Astrocyte (in vitro differentiated cells and primary cell): ENCODE results near the gene KCTD15. TPM values are rescaled to one million over a fixed set of nuclear protein-coding genes. Genes with fewer than 3 reads are reported as not detected.

Source experiments
- DNase-seq: peaks from one replicate; pipeline ENCODE4 v3.0.0-alpha.2; 2010; ENCODE audit warnings: low read depth
- FAIRE-seq: peaks from 2 replicates; lab custom pipeline; 2011; peaks lifted over from hg19 to GRCh38; lab: Jason Lieb, UNC
- H2AFZ ChIP-seq: 2 replicates; pipeline ENCODE4 v1.6.0; 2012; ENCODE audit warnings: low read depth, low read length, inconsistent platforms
- H3K27ac ChIP-seq: 2 replicates; pipeline ENCODE4 v1.5.1; 2011; ENCODE audit warnings: low read depth, low read length, inconsistent platforms
- H3K27me3 ChIP-seq: 2 replicates; pipeline ENCODE4 v1.6.0; 2011; ENCODE audit warnings: low read length, inconsistent platforms; ENCODE audit not compliant: insufficient read depth
- H3K36me3 ChIP-seq: 2 replicates; pipeline ENCODE4 v1.5.1; 2011; ENCODE audit warnings: low read length, inconsistent platforms; ENCODE audit not compliant: insufficient read depth
- H3K4me1 ChIP-seq: 2 replicates; pipeline ENCODE4 v1.5.1; 2011; ENCODE audit warnings: low read length, inconsistent platforms; ENCODE audit not compliant: insufficient read depth
- H3K4me2 ChIP-seq: 2 replicates; pipeline ENCODE4 v1.6.0; 2012; ENCODE audit warnings: low read length, inconsistent platforms
- H3K4me3 ChIP-seq: 2 replicates; pipeline ENCODE4 v1.5.1; 2011; ENCODE audit warnings: low read depth, mild to moderate bottlenecking, low read length, inconsistent platforms; ENCODE audit not compliant: insufficient read depth
- H3K79me2 ChIP-seq: 2 replicates; pipeline ENCODE4 v1.6.0; 2012; ENCODE audit warnings: mild to moderate bottlenecking, low read length, inconsistent platforms; ENCODE audit not compliant: insufficient read depth
- H3K9ac ChIP-seq: 2 replicates; pipeline ENCODE4 v1.6.0; 2012; ENCODE audit warnings: mild to moderate bottlenecking, low read length, inconsistent platforms
- H3K9me3 ChIP-seq: 2 replicates; pipeline ENCODE4 v1.5.1; 2012; ENCODE audit warnings: low read depth, mild to moderate bottlenecking, low read length, inconsistent platforms; ENCODE audit not compliant: insufficient read depth
- H4K20me1 ChIP-seq: 2 replicates; pipeline ENCODE4 v1.6.0; 2012; ENCODE audit warnings: low read length, inconsistent platforms; ENCODE audit not compliant: insufficient read depth
- H3K27ac Mint-ChIP-seq: one replicate; pipeline ENCODE4 v1.8.0; 2021; ENCODE audit warnings: mild to moderate bottlenecking, mixed read lengths; ENCODE audit not compliant: unreplicated experiment
- H3K27me3 Mint-ChIP-seq: one replicate; pipeline ENCODE4 v1.8.0; 2021; ENCODE audit warnings: low read depth, mixed read lengths; ENCODE audit not compliant: unreplicated experiment
- H3K36me3 Mint-ChIP-seq: one replicate; pipeline ENCODE4 v1.8.0; 2021; ENCODE audit warnings: low read depth, mixed read lengths; ENCODE audit not compliant: unreplicated experiment
- H3K4me1 Mint-ChIP-seq: one replicate; pipeline ENCODE4 v1.8.0; 2021; ENCODE audit warnings: low read depth, mixed read lengths; ENCODE audit not compliant: unreplicated experiment
- H3K4me3 Mint-ChIP-seq: one replicate; pipeline ENCODE4 v1.8.0; 2021; ENCODE audit warnings: mild to moderate bottlenecking, moderate library complexity, mixed read lengths; ENCODE audit not compliant: unreplicated experiment
- H3K9me3 Mint-ChIP-seq: one replicate; pipeline ENCODE4 v1.8.0; 2021; ENCODE audit warnings: mild to moderate bottlenecking, mixed read lengths; ENCODE audit not compliant: unreplicated experiment
- CTCF ChIP-seq: IDR thresholded peaks from 2 replicates; pipeline ENCODE4 v1.5.1; 2011; ENCODE audit warnings: low read depth, mild to moderate bottlenecking, inconsistent platforms, low read length, moderate library complexity; ENCODE audit not compliant: insufficient read depth
- EZH2 ChIP-seq: IDR thresholded peaks from 2 replicates; pipeline ENCODE4 v1.6.1; 2012; ENCODE audit warnings: mild to moderate bottlenecking, low read length, inconsistent platforms; ENCODE audit not compliant: insufficient read depth
- total RNA-seq: library from RNA; stranded (reverse); gene quantifications from 2 replicates; pipeline ENCODE4 v1.2.1, GENCODE V29; 2021

The KCTD15 gene
- total RNA-seq, 1 donor from 2014 or later: 43.3 TPM

GRCh38 chr19:33860312-33861090 is 63.8 kb downstream of the KCTD15 start:
- Histone ChIP-seq H3K79me2 (no peaks in the 10 kb centered on the region), H3K9ac (no peak overlapping the region), H3K36me3 (no peaks in the 10 kb centered on the region), H3K27ac (no peak overlapping the region), H3K27me3 (no peaks in the 10 kb centered on the region), H4K20me1 (no peaks in the 10 kb centered on the region), H3K4me2 (no peak overlapping the region), H3K4me1 (no peaks in the 10 kb centered on the region), H3K4me3 (no peak overlapping the region), H3K9me3 (no peaks in the 10 kb centered on the region), H2AFZ (no peak overlapping the region)
- no peaks in the 10 kb centered on the region for H3K4me1 Mint-ChIP-seq
- H3K4me3 Mint-ChIP-seq: no peak overlapping the region
- TF ChIP-seq CTCF: no peak
- no peak overlapping the region for H3K27ac Mint-ChIP-seq
- H3K27me3 Mint-ChIP-seq: peaks cover 16% of the 10 kb centered on the region
- FAIRE-seq (no peak), DNase-seq (no peak)
- H3K36me3 Mint-ChIP-seq: no peaks in the 10 kb centered on the region
- H3K9me3 Mint-ChIP-seq: peaks cover 1% of the 10 kb centered on the region

- H4K20me1 ChIP-seq: no peaks in the 10 kb centered on the region
- no peak overlapping the region for H3K4me2 ChIP-seq
- no peak overlapping the region for H3K27ac ChIP-seq
- H3K36me3 ChIP-seq: no peaks in the 10 kb centered on the region
- no peaks in the 10 kb centered on the region for H3K4me1 ChIP-seq
- Mint-ChIP-seq H3K4me1 (no peaks in the 10 kb centered on the region), H3K4me3 (no peak overlapping the region), H3K27me3 (peaks cover 19% of the 10 kb centered on the region), H3K27ac (no peak overlapping the region), H3K9me3 (peaks cover 2% of the 10 kb centered on the region), H3K36me3 (no peaks in the 10 kb centered on the region)
- H3K79me2 ChIP-seq: no peaks in the 10 kb centered on the region
- DNase-seq: no peak
- no peak for FAIRE-seq
- TF ChIP-seq CTCF: no peak
- no peak for TF ChIP-seq EZH2
- no peak overlapping the region for H3K4me3 ChIP-seq
- no peaks in the 10 kb centered on the region for H3K9me3 ChIP-seq
- no peak overlapping the region for H3K9ac ChIP-seq
- H2AFZ ChIP-seq: no peak overlapping the region
- H3K27me3 ChIP-seq: no peaks in the 10 kb centered on the region
These were observed 65.3 kb downstream of the KCTD15 start for GRCh38 chr19:33861950-33862349.

DNA sequence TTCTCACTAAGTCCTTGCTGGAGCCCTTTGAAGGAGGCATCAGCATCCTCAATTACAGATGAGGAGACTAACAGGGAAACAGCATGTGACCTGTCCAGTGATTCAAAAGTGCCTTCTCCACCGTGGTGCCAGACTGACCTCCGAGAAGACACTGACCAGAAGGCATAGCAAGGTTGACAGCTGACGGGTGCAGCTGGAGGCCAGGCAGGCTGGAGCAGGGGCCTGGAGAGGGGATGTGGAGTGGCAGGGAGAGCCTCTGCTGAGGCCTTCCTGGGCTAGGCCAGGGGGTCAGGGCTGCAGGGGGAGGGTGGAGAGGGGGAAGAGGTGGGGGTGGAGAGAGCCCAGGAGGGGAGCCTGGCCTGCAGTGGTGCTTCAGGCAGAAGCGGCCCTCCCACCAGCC is 66.3 kb downstream of the KCTD15 start:
- H3K36me3 ChIP-seq: no peaks in the 10 kb centered on the region
- H3K4me1 ChIP-seq: no peaks in the 10 kb centered on the region
- TF ChIP-seq EZH2: no peak
- TF ChIP-seq CTCF: no peak
- H2AFZ ChIP-seq: no peak overlapping the region
- H3K27me3 ChIP-seq: no peaks in the 10 kb centered on the region
- no peaks in the 10 kb centered on the region for H3K9me3 ChIP-seq
- DNase-seq: no peak
- no peak for FAIRE-seq
- H3K4me2 ChIP-seq: no peak overlapping the region
- no peaks in the 10 kb centered on the region for H3K79me2 ChIP-seq
- Mint-ChIP-seq H3K36me3 (no peaks in the 10 kb centered on the region), H3K27ac (no peak overlapping the region), H3K4me3 (no peak overlapping the region), H3K9me3 (peaks cover 2% of the 10 kb centered on the region), H3K4me1 (no peaks in the 10 kb centered on the region), H3K27me3 (peaks cover 19% of the 10 kb centered on the region)
- no peak overlapping the region for H3K9ac ChIP-seq
- H3K4me3 ChIP-seq: no peak overlapping the region
- H3K27ac ChIP-seq: no peak overlapping the region
- H4K20me1 ChIP-seq: no peaks in the 10 kb centered on the region
